Vagina (tissue), 2 donors: Measurements from ENCODE around the gene RDH14. TPM values are rescaled to one million over a fixed set of nuclear protein-coding genes. Genes with fewer than 3 reads are reported as not detected.

Experiments
- DNase-seq, 2 donors: peaks; one replicate each; pipeline ENCODE4 v3.0.0-alpha.2; 2017; ENCODE audit errors: extremely low spot score in 2 of 2
- H3K27ac ChIP-seq: fragments of 200-600 bp; sonication (generic); one replicate; pipeline ENCODE4 v1.5.1; 2019
- H3K27me3 ChIP-seq: fragments of 200-600 bp; sonication (generic); one replicate; pipeline ENCODE4 v1.5.1; 2019
- H3K36me3 ChIP-seq, 2 donors: fragments of 200-600 bp; sonication (generic); one replicate each; pipeline ENCODE4 v1.5.1; 2017 to 2019
- H3K4me1 ChIP-seq: fragments of 200-600 bp; sonication (generic); one replicate; pipeline ENCODE4 v1.5.1; 2019
- H3K4me3 ChIP-seq, 2 donors: fragments of 200-600 bp; sonication (generic); 1 replicate in 1 of 2; 2 replicates in 1 of 2; pipeline ENCODE4 v1.5.1; 2016 to 2019
- H3K9me3 ChIP-seq: fragments of 200-600 bp; sonication (generic); one replicate; pipeline ENCODE4 v1.5.1; 2019
- CTCF ChIP-seq, 3 experiments: fragments of 450-650 bp in 2 of 3; fragments of 200-600 bp in 1 of 3; sonication (generic) in 1 of 3; IDR thresholded peaks; one replicate each; pipeline ENCODE4 v1.5.1; 2017 to 2019; ENCODE audit warnings: antibody characterized with exemption in 3 of 3, mild to moderate bottlenecking in 2 of 3, moderate library complexity in 2 of 3
- POLR2A ChIP-seq, 2 donors: fragments of 450-650 bp; IDR thresholded peaks; one replicate each; pipeline ENCODE4 v1.6.1; 2017; ENCODE audit warnings: antibody characterized with exemption in 2 of 2, mild to moderate bottlenecking in 2 of 2, moderate library complexity in 2 of 2
- POLR2AphosphoS5 ChIP-seq, 2 donors: sonication (generic); formaldehyde crosslinking; IDR thresholded peaks; one replicate each; pipeline ENCODE4 v1.9.0; 2017; ENCODE audit warnings: antibody characterized with exemption in 2 of 2, mild to moderate bottlenecking in 2 of 2, low read depth in 1 of 2; ENCODE audit not compliant: insufficient read depth in 1 of 2
- intact Hi-C: fragments of 100-400 bp; cut with DNase I; formaldehyde crosslinking; loops from one replicate; pipeline ENCODE4 v1.15.1; 2023
- total RNA-seq: library from RNA; depleted of rRNA; stranded (reverse); fragments of >200 nt; gene quantifications from one replicate; pipeline ENCODE4 v1.2.3, GENCODE V29; 2016

Gene RDH14
- total RNA-seq, 1 donor from 2014 or later: 25.3 TPM

GRCh38 chr2:18598848-18599484, 38.5 kb upstream of the RDH14 start:
- no peak for TF ChIP-seq CTCF (IDR thresholded peaks at IDR 0.05)
- Histone ChIP-seq H3K36me3 (no peaks in the 10 kb centered on the region), H3K4me1 (no peaks in the 10 kb centered on the region), H3K9me3 (no peaks in the 10 kb centered on the region), H3K4me3 (no peak overlapping the region), H3K27me3 (no peaks in the 10 kb centered on the region), H3K27ac (no peak overlapping the region)
- no peak for DNase-seq
- intact Hi-C loops: no loop called here

- Histone ChIP-seq H3K36me3 (no peaks in the 10 kb centered on the region), H3K27ac (no peak overlapping the region), H3K27me3 (no peaks in the 10 kb centered on the region), H3K9me3 (no peaks in the 10 kb centered on the region), H3K4me3 (no peak overlapping the region), H3K4me1 (no peaks in the 10 kb centered on the region)
- TF ChIP-seq CTCF (IDR thresholded peaks at IDR 0.05): no peak
- TF ChIP-seq POLR2A (IDR thresholded peaks at IDR 0.05): no peak
- TF ChIP-seq POLR2AphosphoS5 (IDR thresholded peaks at IDR 0.05; ENCODE audit: insufficient read depth in 1 of 2, low read depth in 1 of 2): no peak
- DNase-seq: no peak
- intact Hi-C loops: no loop called here
These were observed 37.2 kb upstream of the RDH14 start for GRCh38 chr2:18597618-18598017.

- Histone ChIP-seq H3K27me3 (no peaks in the 10 kb centered on the region), H3K4me1 (no peaks in the 10 kb centered on the region), H3K9me3 (no peaks in the 10 kb centered on the region), H3K4me3 (no peak overlapping the region), H3K36me3 (no peaks in the 10 kb centered on the region), H3K27ac (no peak overlapping the region)
- DNase-seq: no peak
- intact Hi-C loops: no loop called here
- no peak for TF ChIP-seq POLR2A (IDR thresholded peaks at IDR 0.05)
- no peak for TF ChIP-seq CTCF (IDR thresholded peaks at IDR 0.05)
- no peak for TF ChIP-seq POLR2AphosphoS5 (IDR thresholded peaks at IDR 0.05; ENCODE audit: insufficient read depth in 1 of 2, low read depth in 1 of 2)
These were observed 36.5 kb upstream of the RDH14 start for GRCh38 chr2:18596993-18597392.

- DNase-seq: no peak
- Histone ChIP-seq H3K9me3 (no peaks in the 10 kb centered on the region), H3K27ac (no peak overlapping the region), H3K4me3 (no peak overlapping the region), H3K36me3 (no peaks in the 10 kb centered on the region), H3K4me1 (no peaks in the 10 kb centered on the region), H3K27me3 (no peaks in the 10 kb centered on the region)
- intact Hi-C loops: no loop called here
- TF ChIP-seq POLR2A (IDR thresholded peaks at IDR 0.05) (no peak), POLR2AphosphoS5 (IDR thresholded peaks at IDR 0.05; ENCODE audit: insufficient read depth in 1 of 2, low read depth in 1 of 2) (no peak)
These were observed 33.0 kb upstream of the RDH14 start for GRCh38 chr2:18593496-18593895.

- H3K9me3 ChIP-seq: no peaks in the 10 kb centered on the region
- no peak for TF ChIP-seq POLR2AphosphoS5 (IDR thresholded peaks at IDR 0.05; ENCODE audit: insufficient read depth in 1 of 2, low read depth in 1 of 2)
- TF ChIP-seq POLR2A (IDR thresholded peaks at IDR 0.05): no peak
- TF ChIP-seq CTCF (IDR thresholded peaks at IDR 0.05): no peak
- H3K27me3 ChIP-seq: no peaks in the 10 kb centered on the region
- H3K27ac ChIP-seq: no peak overlapping the region
- no peak overlapping the region for H3K4me3 ChIP-seq
- intact Hi-C loops: loop anchor here (1.0 kb wide), 1 partner anchor 10 kb away; no protein-coding TSS in a partner anchor
- no peaks in the 10 kb centered on the region for H3K4me1 ChIP-seq
- no peak for DNase-seq
- no peaks in the 10 kb centered on the region for H3K36me3 ChIP-seq
These were observed 31.9 kb upstream of the RDH14 start for GRCh38 chr2:18592372-18592771.
